DMS153 treated with DMSO at 0.1 percent for 48 hours (cell line): ENCODE measurements around the gene ZNF536.
"Not testable (repeated sequence)": the region's sequence is repeated elsewhere in the genome, so short reads cannot be mapped to it uniquely, and the experiment has no call there.

Source experiments
- DNase-seq: peaks from one replicate; lab custom pipeline; 2025; ENCODE audit not compliant: unreplicated experiment; lab: John Stamatoyannopoulos, UW

Gene ZNF536

DNA sequence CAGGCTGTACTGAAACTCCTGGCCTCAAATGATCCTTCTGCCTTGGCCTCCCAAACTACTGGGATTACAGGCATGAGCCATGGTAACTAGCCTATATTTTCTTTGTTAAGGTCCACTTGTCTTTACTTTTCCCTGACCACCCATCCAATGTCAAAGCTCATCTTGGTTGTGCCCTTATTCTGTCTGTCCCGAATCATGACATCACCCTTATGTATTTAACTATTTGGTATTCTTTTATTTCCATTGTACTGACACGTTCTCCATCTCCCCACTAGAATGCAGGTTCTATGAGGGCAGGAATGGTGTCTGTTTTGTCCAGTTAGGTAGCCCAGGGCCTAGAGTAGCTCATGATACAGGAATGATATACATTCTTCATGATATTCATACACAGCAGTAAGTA lies 104.8 kb downstream of the ZNF536 start:
- no peak for DNase-seq

DNA sequence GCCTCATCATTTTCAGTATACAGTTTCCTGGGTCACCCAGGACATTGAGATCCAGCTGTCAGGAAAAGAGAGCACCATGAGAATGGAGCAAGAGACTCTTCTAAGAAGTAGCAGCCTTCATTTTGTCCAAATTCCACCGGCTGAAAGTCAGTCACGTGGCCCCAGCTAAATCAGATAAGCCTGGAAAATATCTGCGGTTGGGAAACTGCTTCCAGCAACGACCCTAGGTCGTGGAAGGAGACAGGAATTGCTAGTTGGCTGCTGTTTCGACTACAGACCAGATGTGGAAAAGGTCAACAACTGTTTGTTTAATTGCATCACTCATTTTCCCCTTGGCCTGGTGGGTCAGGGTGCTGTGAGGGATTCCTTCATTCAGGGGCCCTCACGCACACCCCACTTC lies 107.0 kb downstream of the ZNF536 start:
- no peak for DNase-seq

- DNase-seq: no peak
Observed at GRCh38 chr19:30480097-30480496, 107.9 kb downstream of the ZNF536 start.

DNA sequence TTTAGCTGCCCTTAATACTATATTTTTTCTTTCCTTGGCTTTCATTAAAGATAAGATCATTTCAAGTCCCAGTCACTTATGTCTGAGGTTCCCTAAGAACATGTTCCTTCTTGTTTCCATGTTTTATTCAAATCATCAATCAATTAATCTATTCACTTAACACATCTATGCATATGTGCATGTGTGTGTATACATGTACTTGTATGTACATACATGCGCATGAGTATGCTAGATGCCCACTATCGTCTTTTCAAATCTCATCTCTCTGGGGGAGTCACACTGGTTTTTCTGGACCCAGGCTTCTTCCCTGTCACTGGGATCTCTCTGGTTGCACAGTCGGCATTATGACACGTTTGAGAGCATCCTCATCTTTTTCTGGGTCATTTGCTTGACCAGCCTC lies 108.9 kb downstream of the ZNF536 start:
- DNase-seq: no peak

DNA sequence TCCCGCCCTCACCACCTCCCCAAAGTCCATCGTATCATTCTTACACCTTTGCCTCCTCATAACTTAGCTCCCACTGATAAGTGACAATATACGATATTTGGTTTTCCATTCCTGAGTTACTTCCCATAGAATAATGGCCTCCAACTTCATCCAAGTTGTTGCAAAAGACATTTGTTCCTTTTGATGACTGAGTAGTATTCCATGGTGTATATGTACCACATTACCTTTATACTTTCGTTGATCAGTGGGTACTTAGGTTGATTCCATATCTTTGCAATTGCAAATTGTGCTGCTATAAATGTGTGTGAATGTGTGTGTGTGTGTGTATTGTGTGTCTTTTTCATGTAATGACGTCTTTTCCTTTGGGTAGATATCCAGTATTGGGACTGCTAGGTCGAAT lies 109.6 kb downstream of the ZNF536 start:
- no peak for DNase-seq

- no peak for DNase-seq
Observed at GRCh38 chr19:30482956-30483355, 110.8 kb downstream of the ZNF536 start.

GRCh38 chr19:30486250-30486649 lies 114.1 kb downstream of the ZNF536 start:
- DNase-seq: not testable (repeated sequence)

- DNase-seq: no peak
Observed at GRCh38 chr19:30487178-30487577, 115.0 kb downstream of the ZNF536 start.

DNA sequence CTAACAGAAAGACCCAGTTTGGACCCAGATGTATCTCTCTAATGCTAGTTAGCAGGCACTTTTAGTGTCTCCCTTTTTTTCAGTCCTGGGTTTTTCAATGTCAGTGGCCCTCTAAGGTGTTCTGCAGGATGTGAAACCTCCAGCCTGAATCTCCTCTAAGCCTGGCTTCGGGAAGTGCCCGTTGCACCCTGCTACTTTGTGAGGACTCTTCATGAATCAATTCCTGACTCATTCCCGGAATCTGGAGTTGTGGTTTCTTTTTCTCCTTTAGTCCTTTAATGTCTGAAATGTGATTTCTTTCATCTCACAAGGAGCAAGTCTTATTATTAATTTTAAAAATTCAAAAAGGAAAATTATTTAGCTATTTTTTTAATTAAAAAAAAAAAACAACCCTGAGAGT lies 116.0 kb downstream of the ZNF536 start:
- DNase-seq: no peak

GRCh38 chr19:30490760-30491159 lies 118.6 kb downstream of the ZNF536 start:
- DNase-seq: no peak

DNA sequence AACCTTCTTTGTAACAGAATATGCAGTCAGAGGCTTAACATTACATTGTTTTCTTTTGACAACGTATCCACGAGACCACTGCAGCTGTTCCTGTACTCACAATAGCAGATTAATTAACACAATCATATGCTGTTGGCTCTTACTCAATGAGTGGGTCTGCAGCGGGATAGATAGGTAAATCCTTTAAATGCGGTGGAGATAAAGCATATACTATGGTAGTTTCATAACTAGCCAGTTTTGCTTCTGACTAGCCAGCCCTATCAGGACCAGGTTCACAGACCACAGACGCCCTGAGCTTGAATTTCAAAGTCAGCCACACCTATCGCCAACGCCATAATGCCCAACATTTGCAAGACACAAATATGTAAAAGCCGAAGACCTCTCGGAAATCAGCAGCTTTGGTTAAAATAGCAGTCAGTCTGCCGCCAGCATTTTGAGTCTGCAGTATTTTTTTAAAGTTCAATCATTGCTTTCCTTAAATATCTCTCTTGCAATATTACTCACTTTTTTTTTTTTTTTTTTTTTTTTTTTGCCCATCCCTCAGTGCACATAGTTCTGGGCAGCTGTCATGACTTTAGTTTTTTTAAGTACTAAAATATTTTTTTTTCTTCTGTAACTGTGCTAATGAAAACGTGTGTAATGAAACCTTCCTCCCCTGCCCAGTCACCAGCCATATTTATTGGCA lies 120.5 kb downstream of the ZNF536 start:
- DNase-seq: no peak

- no peak for DNase-seq
Observed at GRCh38 chr19:30497034-30497433, 124.8 kb downstream of the ZNF536 start.

DNA sequence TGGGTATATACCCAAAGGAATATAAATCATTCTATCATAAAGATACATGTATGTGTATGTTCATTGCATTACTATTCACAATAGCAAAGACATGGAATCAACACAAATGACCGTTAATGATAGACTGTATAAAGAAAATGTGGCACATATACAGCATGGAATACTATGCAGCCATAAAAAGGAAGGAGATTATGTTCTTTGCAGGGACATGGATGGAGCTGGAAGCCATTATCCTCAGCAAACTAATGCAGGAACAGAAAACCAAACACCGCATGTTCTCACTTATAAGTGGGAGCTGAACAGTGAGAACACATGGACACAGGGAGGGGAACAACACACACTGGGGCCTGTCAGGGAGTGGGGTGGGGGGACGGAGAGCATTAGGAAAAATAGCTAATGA lies 125.9 kb downstream of the ZNF536 start:
- not testable (repeated sequence) for DNase-seq

- DNase-seq: no peak
Observed at GRCh38 chr19:30498707-30499106, 126.5 kb downstream of the ZNF536 start.

- DNase-seq: no peak
Observed at GRCh38 chr19:30504272-30504671, 132.1 kb downstream of the ZNF536 start.

GRCh38 chr19:30512176-30513081 lies 140.2 kb downstream of the ZNF536 start:
- no peak for DNase-seq

DNA sequence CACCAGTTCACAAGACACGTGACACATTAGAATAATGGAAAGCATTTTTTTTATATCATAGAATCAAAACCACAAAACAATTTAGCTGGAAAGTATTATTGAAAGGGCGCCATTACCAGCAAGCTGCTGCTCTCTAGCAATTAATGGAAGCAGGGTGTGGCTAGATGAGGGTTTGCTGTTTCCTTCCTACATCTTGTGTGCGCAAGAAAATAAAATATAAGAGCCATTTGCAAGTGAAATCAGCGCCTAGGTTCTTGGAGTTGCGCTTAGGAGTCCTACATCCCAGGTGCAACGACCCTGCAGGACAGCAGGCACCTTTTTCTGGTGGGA lies 140.9 kb downstream of the ZNF536 start:
- no peak for DNase-seq

GRCh38 chr19:30516111-30516510 lies 143.9 kb downstream of the ZNF536 start:
- DNase-seq: no peak

- no peak for DNase-seq
Observed at GRCh38 chr19:30516531-30516930, 144.3 kb downstream of the ZNF536 start.

- no peak for DNase-seq
Observed at GRCh38 chr19:30518965-30519606, 146.9 kb downstream of the ZNF536 start.

DNA sequence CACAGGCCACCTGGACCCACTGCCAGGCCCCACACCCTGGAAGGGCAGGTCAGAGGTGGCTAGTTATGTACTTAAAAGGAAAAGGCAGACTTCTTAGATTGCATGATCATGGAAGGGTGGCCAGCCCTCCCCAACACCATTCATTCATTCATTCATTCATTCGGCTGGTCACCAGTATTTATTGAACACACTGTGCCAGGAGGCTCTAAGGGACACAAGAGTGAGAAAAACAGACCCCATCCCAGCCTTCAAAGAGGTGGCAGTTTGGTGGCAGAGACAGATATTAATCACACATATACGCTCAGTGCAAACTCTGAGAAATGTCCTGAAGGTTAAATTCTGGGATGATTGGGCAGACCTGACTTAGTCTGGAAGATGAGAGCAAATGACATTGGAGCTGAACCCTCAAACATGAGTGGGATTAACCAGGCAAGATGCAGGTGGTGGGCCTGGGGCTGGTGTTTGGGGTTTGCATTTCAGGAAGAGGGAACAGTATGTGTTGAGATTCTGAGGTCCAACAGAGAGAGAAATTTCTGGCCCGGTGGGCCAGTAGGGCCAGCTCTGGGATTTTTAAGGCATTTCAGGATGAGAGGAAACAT lies 147.5 kb downstream of the ZNF536 start:
- DNase-seq: no peak
